DMS79 treated with DMSO at 0.1 percent for 48 hours (cell line): ENCODE measurements around the gene FRAS1.

ENCODE experiments used
- DNase-seq: peaks from one replicate; lab custom pipeline; 2025; lab: John Stamatoyannopoulos, UW

FRAS1 gene

DNA sequence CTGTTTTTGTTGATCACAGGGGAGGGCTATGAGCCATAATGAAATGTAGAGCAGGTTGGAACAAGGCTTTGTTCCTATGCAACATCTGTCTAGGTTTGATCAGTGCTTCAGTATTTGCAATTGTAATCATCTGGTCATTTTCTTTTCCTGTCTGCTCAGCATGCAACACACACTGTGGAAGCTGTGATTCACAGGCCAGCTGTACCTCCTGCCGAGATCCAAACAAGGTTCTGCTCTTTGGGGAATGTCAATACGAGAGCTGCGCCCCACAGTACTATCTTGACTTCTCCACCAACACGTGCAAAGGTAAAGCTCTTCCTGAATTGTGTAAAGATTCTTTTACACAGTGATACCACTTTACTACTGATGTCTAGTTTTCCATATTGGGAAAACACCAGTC is 312.6 kb downstream of the FRAS1 start:
- no peak for DNase-seq

- DNase-seq: no peak
These were observed 313.7 kb downstream of the FRAS1 start for GRCh38 chr4:78370631-78371372.

GRCh38 chr4:78372355-78372988 is 315.3 kb downstream of the FRAS1 start:
- DNase-seq: peak; percentile 92

DNA sequence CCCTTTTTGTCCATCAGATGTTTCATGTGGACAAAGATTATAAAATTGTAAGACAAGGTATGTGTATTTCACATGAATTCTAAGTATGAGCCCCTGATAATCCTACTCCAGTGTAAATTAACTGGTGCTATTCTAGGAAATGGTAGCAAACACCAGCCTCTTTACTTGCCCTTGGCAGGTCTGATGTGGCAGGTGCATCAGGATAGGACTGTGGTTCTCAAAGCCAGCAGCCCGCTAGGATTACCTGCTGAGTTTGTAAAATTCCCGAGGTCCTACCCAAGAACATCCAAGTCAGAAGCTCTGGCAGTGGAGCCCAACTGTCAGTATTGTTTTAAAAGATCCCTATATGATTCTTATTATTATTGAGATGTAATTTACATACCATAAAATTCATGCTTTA is 320.4 kb downstream of the FRAS1 start:
- no peak for DNase-seq

DNA sequence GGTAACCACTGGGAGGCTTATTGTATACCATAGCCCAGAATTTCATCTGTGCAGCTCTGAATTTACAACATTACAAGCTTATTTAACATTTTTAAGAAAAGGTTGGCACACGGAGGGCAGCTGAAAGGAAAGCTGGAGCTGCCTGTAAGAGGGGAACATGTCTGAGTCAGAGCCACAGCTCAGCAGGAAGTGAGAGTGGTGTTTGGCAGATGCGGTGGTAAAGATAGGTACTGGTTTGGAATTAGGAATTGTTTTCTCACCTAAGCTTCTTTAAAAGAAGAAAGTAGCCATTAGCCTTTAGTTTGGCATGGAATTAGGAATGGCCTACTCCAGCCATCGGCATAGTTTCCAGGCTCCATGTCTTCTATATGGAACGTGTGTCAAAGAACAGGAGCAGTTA is 321.9 kb downstream of the FRAS1 start:
- DNase-seq: no peak

DNA sequence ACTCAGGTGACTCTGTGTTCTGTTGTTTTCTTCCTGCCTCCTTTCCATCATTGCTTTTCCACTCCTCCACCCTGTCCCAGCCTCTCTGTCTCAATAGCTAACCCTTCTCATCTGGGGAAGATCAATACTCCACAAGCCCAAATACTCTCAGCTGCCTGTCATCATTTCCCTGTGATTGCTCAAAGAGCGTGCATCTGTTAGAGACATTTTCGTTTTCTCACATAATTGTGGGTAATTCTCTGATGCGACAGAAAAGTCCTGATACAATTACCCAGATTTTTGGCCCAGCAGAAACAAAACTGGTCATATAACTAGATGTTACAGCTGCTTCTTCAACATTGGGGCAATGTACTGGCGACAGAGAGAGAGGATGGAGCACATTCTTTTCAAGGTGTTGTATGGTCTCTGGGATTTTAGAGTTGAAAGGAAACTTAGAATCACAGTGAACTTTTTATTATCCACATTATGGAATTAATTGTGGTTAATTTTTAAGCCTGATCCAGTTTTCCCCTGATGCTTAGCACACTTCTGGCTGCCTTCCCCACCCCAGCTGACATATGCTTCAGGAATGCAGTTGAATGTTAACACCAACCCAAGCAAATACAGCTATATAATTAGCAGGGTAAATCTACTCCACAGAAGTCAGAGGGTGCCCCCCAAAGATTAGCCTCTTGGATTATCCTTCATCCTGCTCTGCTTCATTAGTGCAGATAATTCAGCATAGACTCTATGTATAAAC is 323.0 kb downstream of the FRAS1 start:
- DNase-seq: no peak

DNA sequence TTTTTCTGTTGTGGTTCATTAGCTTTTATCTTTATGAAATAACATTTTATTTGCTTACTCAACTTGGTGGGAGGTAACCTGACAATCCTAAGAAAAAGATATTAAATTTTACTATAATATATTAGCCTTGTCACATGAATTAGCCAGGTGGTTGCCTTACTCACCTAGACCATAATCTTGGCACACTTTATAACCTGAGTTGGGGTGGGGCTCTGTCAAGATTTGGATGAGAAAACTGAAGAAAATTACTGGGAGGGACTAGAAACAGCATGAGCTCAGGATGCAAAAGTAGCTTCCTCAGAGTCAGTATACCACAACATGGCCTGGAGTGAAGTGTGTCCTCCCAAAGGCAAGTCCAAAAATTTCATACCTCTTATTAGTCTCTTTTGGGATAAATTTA is 329.6 kb downstream of the FRAS1 start:
- DNase-seq: no peak

DNA sequence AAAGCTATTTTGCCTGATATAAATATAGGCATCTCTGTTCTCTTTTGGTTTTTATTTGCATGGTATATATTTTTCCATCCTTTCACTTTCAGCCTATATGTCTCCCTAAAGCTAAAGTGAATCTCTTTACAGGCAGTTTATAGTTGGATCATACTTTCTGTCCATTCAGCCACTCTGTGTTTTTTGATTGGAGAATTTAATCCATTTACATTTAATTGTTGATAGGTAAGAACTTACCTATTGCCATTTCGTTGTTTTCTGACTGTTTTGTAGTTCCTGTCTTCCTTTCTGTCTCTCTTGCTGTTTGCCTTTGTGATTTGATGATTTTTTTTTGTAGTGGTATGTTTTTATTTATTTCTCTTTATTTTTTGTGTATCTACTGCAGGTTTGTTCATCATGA is 338.5 kb downstream of the FRAS1 start:
- DNase-seq: no peak

GRCh38 chr4:78396613-78397291 is 339.6 kb downstream of the FRAS1 start:
- DNase-seq: no peak

DNA sequence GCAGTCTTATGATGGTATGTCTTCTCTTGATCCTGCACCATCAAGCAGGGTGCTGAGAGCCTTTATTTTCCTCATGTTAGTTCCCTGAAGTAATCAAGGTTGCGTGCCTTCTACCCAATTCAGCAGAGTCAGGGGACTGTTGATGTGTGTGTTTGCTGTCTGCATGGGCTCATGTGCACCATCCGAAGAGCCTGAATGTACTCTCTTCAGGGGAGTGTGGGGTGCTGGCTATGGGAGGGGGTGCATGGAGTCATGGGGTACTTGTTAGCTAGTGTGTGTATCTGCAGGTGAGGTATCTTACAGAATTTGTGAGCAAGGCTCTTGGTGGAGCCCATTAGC is 340.1 kb downstream of the FRAS1 start:
- DNase-seq: no peak

DNA sequence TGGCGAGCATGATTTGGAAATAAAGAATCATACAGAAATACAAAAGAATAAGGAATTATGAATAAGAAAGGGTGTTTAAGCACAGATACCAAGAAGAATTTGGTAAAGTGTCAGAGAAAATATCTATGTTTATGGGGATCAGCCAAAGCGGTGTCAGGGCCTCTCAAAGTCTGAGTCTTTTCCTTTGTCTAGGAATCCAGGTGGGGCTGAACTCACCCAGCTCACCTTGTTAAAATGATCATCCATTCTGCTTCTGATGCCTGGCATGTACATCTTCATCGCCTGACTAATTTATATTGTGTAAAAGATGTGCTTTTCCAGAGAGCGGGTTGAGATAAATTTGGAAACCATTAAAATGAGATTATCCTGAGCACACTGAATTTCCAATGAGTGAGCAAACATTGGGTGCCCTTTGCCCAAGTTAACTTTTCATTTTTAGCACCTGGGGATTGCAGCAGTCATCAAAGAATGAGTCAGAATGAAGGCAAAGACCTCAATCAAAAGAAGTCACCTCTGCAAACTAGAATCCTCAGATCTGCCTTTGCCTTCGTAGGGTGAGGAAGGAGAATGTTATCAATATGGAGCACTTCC is 352.6 kb downstream of the FRAS1 start:
- no peak for DNase-seq

DNA sequence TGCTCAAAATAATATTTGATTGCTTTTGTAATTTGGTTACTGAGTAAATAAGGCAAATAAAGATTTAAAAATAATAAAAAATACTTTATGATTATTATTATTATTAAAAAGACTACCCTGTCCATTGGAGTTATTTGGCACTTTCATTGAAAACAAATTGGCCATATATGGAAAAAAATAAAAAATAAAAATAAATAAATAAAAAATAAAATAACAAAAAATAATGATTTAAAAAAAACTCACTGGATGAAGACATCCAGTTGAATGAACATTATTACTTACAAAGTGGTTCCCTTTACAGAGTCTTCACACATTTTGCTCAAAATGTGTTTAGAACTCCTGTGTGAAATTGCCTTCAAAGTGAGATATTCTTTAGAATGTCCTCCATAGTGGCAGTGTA is 353.1 kb downstream of the FRAS1 start:
- DNase-seq: no peak

GRCh38 chr4:78410676-78411075 is 353.6 kb downstream of the FRAS1 start:
- DNase-seq: no peak

DNA sequence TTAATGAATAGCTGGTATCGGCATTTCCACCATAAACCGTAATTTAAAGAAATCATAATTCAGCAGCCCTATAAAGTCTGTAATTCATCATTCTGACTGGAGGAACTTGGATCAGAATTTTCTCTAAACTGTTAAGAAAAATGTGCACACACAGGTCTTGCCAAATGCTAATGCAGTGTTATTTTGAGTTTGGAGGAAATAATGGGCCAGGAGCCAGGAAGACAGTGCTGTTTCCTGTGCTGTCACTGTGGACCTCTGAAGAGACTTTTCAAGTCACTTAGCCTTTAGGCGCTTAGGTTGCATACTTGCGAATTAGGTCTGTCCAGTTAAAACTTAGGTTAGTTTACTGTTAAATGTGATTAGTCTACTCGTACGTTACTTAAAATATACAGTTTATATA is 357.0 kb downstream of the FRAS1 start:
- DNase-seq: no peak

- DNase-seq: no peak
These were observed 360.5 kb downstream of the FRAS1 start for GRCh38 chr4:78417603-78418002.

DNA sequence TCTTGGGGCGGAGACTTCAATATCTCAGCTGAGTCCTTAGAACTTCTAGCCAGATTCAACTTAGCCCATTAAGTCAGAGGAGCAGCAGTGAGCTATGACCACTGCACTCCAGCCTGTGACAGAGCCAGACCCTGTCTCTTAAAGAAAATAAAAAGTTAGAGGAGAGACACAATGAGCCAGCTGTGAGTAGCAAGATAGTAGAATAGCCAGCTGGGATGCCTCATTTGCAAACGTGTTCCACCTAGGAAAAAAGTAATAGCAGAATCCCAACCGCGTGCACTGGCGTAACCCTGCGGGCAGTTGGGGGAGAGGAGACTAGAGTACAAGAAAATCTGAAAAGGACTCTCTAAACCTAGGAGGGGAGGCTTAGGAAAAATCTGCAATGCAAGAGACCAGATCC is 361.3 kb downstream of the FRAS1 start:
- no peak for DNase-seq

DNA sequence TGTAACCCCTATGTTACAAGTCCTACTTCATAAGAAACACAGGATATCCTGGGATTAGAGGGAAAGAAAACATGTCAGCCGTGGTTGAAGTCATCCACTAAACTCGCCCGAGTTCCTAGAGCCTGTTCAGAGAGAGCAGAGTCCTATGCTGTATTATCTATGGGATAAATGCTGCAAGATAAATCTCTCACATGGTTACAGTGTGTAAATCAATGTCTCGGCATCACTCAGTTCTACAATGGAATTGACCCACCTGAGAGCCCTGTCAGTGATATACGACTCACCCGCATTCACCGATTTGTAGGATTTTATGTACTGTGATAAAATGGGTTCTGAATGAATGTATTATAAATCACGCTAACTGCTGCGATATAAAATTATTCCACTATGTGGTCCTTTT is 366.7 kb downstream of the FRAS1 start:
- no peak for DNase-seq

GRCh38 chr4:78424461-78424860 is 367.3 kb downstream of the FRAS1 start:
- no peak for DNase-seq

- no peak for DNase-seq
These were observed 369.8 kb downstream of the FRAS1 start for GRCh38 chr4:78426972-78427371.

DNA sequence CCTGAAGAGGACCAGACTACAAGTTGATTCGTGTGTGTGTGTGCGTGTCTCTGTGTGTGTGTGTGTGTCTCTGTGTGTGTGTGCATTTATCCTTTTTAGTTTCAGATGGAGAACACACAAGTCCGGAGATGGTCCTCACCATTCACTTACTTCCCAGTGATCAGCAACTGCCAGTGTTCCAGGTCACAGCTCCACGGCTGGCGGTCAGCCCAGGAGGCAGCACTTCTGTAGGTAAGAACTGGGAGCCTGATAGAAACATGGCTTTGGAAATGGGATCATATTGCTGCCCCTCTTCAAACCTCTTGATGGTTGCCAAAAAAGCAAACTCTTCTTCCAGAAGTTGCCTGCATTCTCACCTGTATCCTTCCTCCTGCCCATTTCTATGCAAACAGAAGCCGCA is 371.9 kb downstream of the FRAS1 start:
- DNase-seq: peak; percentile 19

GRCh38 chr4:78432896-78433295 is 375.8 kb downstream of the FRAS1 start:
- DNase-seq: no peak

GRCh38 chr4:78437608-78438088 is 380.5 kb downstream of the FRAS1 start:
- no peak for DNase-seq
